GM12878 (cell line): ENCODE results near the gene LRP1. TPM values are rescaled to one million over a fixed set of nuclear protein-coding genes. Genes with fewer than 3 reads are reported as not detected.

Source experiments
- ATAC-seq: fragments of 200-7000 bp; cut with Tn5 transposase; 3 replicates; pipeline ENCODE4 v1.9.1; 2020; ENCODE audit warnings: mild to moderate bottlenecking, moderate library complexity
- BruUV-seq: library from RNA; stranded (reverse); fragments of 400-500 nt; replicated peaks from 2 replicates; lab custom pipeline; 2021; lab: Mats Ljungman, UMichigan
- CTCF ChIA-PET: fragments of 300-600 bp; sonication (Branson Sonifier 250); formaldehyde crosslinking; extraction: SDS; loops from one replicate; lab custom pipeline; 2021; ENCODE audit warnings: inconsistent platforms; lab: Yijun Ruan, JAX
- POLR2A ChIA-PET: fragments of 350-600 bp; formaldehyde crosslinking; extraction: SDS; loops from one replicate; lab custom pipeline; 2021; ENCODE audit warnings: inconsistent platforms; lab: Charles Lee
- RAD21 ChIA-PET: fragments of 300-600 bp; sonication (Branson Sonifier 250); formaldehyde crosslinking; loops from one replicate; lab custom pipeline; 2023; ENCODE audit warnings: antibody characterized with exemption; ENCODE audit not compliant: unreplicated experiment; lab: Charles Lee
- SMC1A ChIA-PET: fragments of 300-600 bp; sonication (Branson Sonifier 250); formaldehyde crosslinking; loops from one replicate; lab custom pipeline; 2023; ENCODE audit not compliant: unreplicated experiment, uncharacterized antibody; lab: Charles Lee
- DNase-seq: peaks from one replicate; pipeline ENCODE4 v3.0.0-alpha.2; 2011; ENCODE audit warnings: low read depth, low spot score
- FAIRE-seq: peaks from 3 replicates; lab custom pipeline; 2011; peaks lifted over from hg19 to GRCh38; lab: Jason Lieb, UNC
- H2AFZ ChIP-seq: 2 replicates; pipeline ENCODE4 v1.6.0; 2011; ENCODE audit warnings: low read depth, low read length, control low read depth; ENCODE audit not compliant: control insufficient read depth
- H3K27ac ChIP-seq: 2 replicates; pipeline ENCODE4 v1.5.1; 2011; ENCODE audit warnings: control low read depth; ENCODE audit not compliant: control insufficient read depth, insufficient read depth
- H3K27me3 ChIP-seq, 2 experiments: replicated peaks in 1 of 2; 2 replicates each; pipeline versions ENCODE4 v1.6.0 to v1.6.1; 2011; ENCODE audit warnings: low read length in 1 of 2; ENCODE audit not compliant: control insufficient read depth in 2 of 2, insufficient read depth in 2 of 2
- H3K36me3 ChIP-seq, 2 experiments: 2 replicates each; pipeline ENCODE4 v1.5.1; 2011; ENCODE audit warnings: low read length in 1 of 2; ENCODE audit not compliant: control insufficient read depth in 2 of 2, insufficient read depth in 2 of 2
- H3K4me1 ChIP-seq: 2 replicates; pipeline ENCODE4 v1.6.1; 2011; ENCODE audit warnings: mild to moderate bottlenecking, low read length, moderate library complexity, mixed read lengths; ENCODE audit not compliant: control insufficient read depth, insufficient read depth
- H3K4me2 ChIP-seq: 2 replicates; pipeline ENCODE4 v1.6.0; 2011; ENCODE audit warnings: control low read depth; ENCODE audit not compliant: control insufficient read depth, insufficient read depth
- H3K4me3 ChIP-seq: fragments of 200-600 bp; sonication (generic); 2 replicates; pipeline ENCODE4 v1.5.1; 2016
- H3K79me2 ChIP-seq: 2 replicates; pipeline ENCODE4 v1.6.0; 2011; ENCODE audit warnings: low read length; ENCODE audit not compliant: control insufficient read depth, insufficient read depth
- H3K9ac ChIP-seq: 2 replicates; pipeline ENCODE4 v1.8.0; 2011; ENCODE audit warnings: low read length, control low read depth, mixed read lengths; ENCODE audit not compliant: control insufficient read depth, insufficient read depth
- H3K9me3 ChIP-seq: replicated peaks from 3 replicates; pipeline ENCODE4 v1.5.1; 2011; ENCODE audit warnings: mild to moderate bottlenecking, low read length; ENCODE audit not compliant: control insufficient read depth, insufficient read depth
- H4K20me1 ChIP-seq: 2 replicates; pipeline ENCODE4 v1.6.0; 2011; ENCODE audit not compliant: control insufficient read depth, insufficient read depth
- NR2C1 ChIP-seq: fragments of 450-650 bp; IDR thresholded peaks from 2 replicates; pipeline ENCODE4 v1.6.1; 2017; ENCODE audit warnings: antibody characterized with exemption, mild to moderate bottlenecking, moderate library complexity
- SUZ12 ChIP-seq: fragments of 200-600 bp; sonication (generic); IDR thresholded peaks from one replicate; pipeline ENCODE4 v1.6.1; 2018; ENCODE audit warnings: antibody characterized with exemption, mild to moderate bottlenecking; ENCODE audit not compliant: unreplicated experiment
- ZNF207 ChIP-seq: fragments of 450-650 bp; IDR thresholded peaks from 2 replicates; pipeline ENCODE4 v1.6.1; 2014; ENCODE audit warnings: antibody characterized with exemption, mild to moderate bottlenecking, borderline replicate concordance
- WGBS: methylation state at CpG from one replicate; pipeline ENCODE4 v1.1.6; 2016; ENCODE audit warnings: low lambda C conversion rate; ENCODE audit not compliant: insufficient replicate concordance, insufficient coverage; ENCODE audit errors: missing lambda C conversion rate; 5-methylcytosine and 5-hydroxymethylcytosine counted together
- in situ Hi-C: fragments of 300-500 bp; cut with MboI; formaldehyde crosslinking; loops from 9 replicates; pipeline ENCODE4 v1.14.3; 2018; ENCODE audit warnings: mixed read lengths
- intact Hi-C: fragments of 100-400 bp; cut with micrococcal nuclease; formaldehyde crosslinking; loops from one replicate; pipeline ENCODE4 v1.14.2; 2022; ENCODE audit not compliant: unreplicated experiment
- polyA plus RNA-seq, 11 experiments: library from polyadenylated mRNA; depleted of rRNA in 4 of 11; unstranded in 6 of 11; stranded (reverse) in 5 of 11; fragments of >200 nt; fragmentation: Nextera tagmentation in 4 of 11; fragmentation: Illumina TruSeq in 1 of 11; extraction: Ambion mirVana in 4 of 11; extraction: Trizol in 1 of 11; gene quantifications; 1 replicate in 1 of 11; 2 replicates in 10 of 11; pipeline versions ENCODE4 v1.2.1 to v1.2.3, GENCODE V29; 2011 to 2016; ENCODE audit warnings: inconsistent platforms in 2 of 11, missing spikeins in 2 of 11, low read depth in 1 of 11
- total RNA-seq, 4 experiments: library from RNA; depleted of rRNA in 3 of 4; stranded (reverse); fragments of >200 nt in 3 of 4; fragmentation: Illumina TruSeq in 1 of 4; extraction: Trizol in 1 of 4; gene quantifications; 2 replicates each; pipeline versions ENCODE4 v1.2.1 to v1.2.3, GENCODE V29; 2013 to 2021
- TF ChIP-seq, protein P1 (sequence below), 3 experiments: IDR thresholded peaks in 2 of 3; conservative IDR thresholded peaks in 1 of 3; 2 replicates each; pipeline ENCODE4 v1.5.1; 2011; ENCODE audit warnings: low read depth in 3 of 3, low read length in 3 of 3, mild to moderate bottlenecking in 3 of 3, control low read depth in 2 of 3, moderate library complexity in 2 of 3, inconsistent platforms in 1 of 3, mixed read lengths in 1 of 3; ENCODE audit not compliant: control insufficient read depth in 2 of 3, insufficient read depth in 1 of 3; ENCODE audit errors: extremely low read depth in 1 of 3

Gene LRP1
- total and polyA plus RNA-seq, 10 of the 15 experiments (the other 5 are each of a cell fraction or from before 2014, with no cell fraction given) = under 0.01 to 1.1 (median 0.20) TPM; not detected in 2

GRCh38 chr12:57240926-57241401 is 112.7 kb downstream of the LRP1 start:
- intact Hi-C loops = loop anchor here (5.0 kb wide), 1 partner anchor 119 kb away; no protein-coding TSS in a partner anchor
- DNase-seq (no peak), ATAC-seq (no peak), FAIRE-seq (no peak)
- Histone ChIP-seq H3K79me2 (no peaks in the 10 kb centered on the region), H3K4me1 (peaks cover 50% of the 10 kb centered on the region), H3K9ac (no peak overlapping the region), H3K36me3 (no peaks in the 10 kb centered on the region), H2AFZ (no peak overlapping the region), H4K20me1 (peaks cover 2% of the 10 kb centered on the region; the same call in 1 of the 2 replicates), H3K4me2 (peak overlapping the region; percentile 93), H3K4me3 (peak overlapping the region; percentile 68; the same call in 1 of the 2 replicates), H3K27me3 (peaks cover 5 to 8% of the 10 kb centered on the region in 2 experiments; a peak in 3 of 4 replicates), H3K9me3 (no peaks in the 10 kb centered on the region), H3K27ac (no peak overlapping the region)
- CTCF ChIA-PET = interaction anchor here (1.0 to 10.7 kb wide), 8 partner anchors 10 to 246 kb away, joined by 3 to 271 read pairs (median 22); partner anchors contain the start of genes INHBE, SHMT2, STAC3 and STAT6
- POLR2A ChIA-PET = interaction anchor here (1.1 to 2.8 kb wide), 3 partner anchors 11 to 27 kb away, joined by 3 to 15 read pairs (median 5); partner anchors contain the start of gene SHMT2
- in situ Hi-C loops = no loop called here
- 19% methylated on average over 19 of the region's 19 CpGs for WGBS
- SMC1A ChIA-PET = interaction anchor here (2.2 to 8.1 kb wide), 2 partner anchors 12 to 27 kb away, joined by 11 to 55 read pairs; partner anchors contain the start of gene SHMT2
- RAD21 ChIA-PET = interaction anchor here (1.2 to 14.4 kb wide), 5 partner anchors 11 to 212 kb away, joined by 3 to 85 read pairs (median 5); partner anchors contain the start of genes INHBE, SHMT2 and STAT6
- no TSS peak for BruUV-seq
- TF ChIP-seq NR2C1 (no peak), ZNF207 (no peak), SUZ12 (no peak)
- TF ChIP-seq, protein P1, sequence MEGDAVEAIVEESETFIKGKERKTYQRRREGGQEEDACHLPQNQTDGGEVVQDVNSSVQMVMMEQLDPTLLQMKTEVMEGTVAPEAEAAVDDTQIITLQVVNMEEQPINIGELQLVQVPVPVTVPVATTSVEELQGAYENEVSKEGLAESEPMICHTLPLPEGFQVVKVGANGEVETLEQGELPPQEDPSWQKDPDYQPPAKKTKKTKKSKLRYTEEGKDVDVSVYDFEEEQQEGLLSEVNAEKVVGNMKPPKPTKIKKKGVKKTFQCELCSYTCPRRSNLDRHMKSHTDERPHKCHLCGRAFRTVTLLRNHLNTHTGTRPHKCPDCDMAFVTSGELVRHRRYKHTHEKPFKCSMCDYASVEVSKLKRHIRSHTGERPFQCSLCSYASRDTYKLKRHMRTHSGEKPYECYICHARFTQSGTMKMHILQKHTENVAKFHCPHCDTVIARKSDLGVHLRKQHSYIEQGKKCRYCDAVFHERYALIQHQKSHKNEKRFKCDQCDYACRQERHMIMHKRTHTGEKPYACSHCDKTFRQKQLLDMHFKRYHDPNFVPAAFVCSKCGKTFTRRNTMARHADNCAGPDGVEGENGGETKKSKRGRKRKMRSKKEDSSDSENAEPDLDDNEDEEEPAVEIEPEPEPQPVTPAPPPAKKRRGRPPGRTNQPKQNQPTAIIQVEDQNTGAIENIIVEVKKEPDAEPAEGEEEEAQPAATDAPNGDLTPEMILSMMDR (IDR thresholded peaks at IDR 0.05 in 2 of 3, conservative IDR thresholded peaks at IDR 0.05 in 1 of 3; ENCODE audit: control insufficient read depth in 2 of 3, extremely low read depth in 1 of 3, insufficient read depth in 1 of 3, low read depth in 3 of 3, low read length in 3 of 3) = 0 out of 6 replicates have a peak, but pooled peaks of 1 of the 3 experiments have one; percentile 7
